GM19240 (cell line): ENCODE measurements around the gene MAS1L.

Experiments used
- DNase-seq: peaks from one replicate; pipeline ENCODE4 v3.0.0; 2011; ENCODE audit warnings: low spot score; ENCODE audit not compliant: insufficient read length

MAS1L gene, protein sequence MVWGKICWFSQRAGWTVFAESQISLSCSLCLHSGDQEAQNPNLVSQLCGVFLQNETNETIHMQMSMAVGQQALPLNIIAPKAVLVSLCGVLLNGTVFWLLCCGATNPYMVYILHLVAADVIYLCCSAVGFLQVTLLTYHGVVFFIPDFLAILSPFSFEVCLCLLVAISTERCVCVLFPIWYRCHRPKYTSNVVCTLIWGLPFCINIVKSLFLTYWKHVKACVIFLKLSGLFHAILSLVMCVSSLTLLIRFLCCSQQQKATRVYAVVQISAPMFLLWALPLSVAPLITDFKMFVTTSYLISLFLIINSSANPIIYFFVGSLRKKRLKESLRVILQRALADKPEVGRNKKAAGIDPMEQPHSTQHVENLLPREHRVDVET

DNA sequence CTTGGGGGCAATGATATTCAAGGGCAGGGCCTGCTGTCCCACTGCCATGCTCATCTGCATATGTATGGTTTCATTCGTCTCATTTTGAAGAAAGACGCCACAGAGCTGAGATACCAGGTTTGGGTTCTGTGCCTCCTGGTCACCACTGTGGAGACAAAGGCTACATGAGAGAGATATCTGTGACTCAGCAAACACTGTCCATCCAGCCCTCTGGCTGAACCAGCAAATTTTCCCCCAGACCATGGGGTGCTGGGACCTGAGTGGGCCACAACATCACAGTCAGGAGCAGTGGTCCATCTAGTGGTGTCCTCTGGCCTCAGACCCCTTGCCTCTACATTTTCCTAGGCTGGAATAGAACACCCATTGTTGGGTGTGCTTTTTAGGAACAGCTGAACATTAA is at the start of gene MAS1L:
Gene MAS1L (minus strand): TSS at position 297 of the 400 bp plus-strand sequence. CDS start 54 bp downstream, at position 243.
- no peak for DNase-seq

DNA sequence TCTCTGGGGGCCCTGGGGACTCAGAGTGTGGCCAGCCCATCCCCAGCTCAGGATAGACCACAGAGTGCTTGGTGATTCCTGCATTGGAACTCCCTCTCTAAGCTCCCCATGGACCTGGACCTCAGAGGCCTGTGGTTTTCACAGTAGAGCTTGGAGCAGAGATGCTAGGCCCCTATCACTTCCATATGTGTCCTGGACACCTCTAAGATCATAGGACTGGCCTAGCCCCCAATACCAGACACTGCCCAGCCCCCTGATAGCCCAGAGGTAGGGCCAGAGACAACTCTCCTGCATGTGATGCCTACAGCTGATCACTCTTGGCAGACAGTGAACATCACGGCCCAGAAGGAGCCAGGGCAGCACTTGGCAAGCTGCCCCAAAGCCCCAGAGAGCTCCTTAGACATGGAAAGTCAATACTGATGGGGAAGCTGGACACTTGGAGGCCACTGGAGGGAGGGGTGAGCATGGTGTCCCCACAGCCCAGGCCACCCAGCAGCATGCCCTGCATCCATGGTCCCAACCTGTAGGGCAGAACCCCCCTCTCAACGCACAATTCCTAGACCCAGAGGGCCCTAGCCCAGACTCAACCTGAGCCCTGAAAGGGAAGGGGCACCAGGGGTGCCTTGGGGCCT is 44.7 kb upstream of the MAS1L start:
- DNase-seq: no peak

DNA sequence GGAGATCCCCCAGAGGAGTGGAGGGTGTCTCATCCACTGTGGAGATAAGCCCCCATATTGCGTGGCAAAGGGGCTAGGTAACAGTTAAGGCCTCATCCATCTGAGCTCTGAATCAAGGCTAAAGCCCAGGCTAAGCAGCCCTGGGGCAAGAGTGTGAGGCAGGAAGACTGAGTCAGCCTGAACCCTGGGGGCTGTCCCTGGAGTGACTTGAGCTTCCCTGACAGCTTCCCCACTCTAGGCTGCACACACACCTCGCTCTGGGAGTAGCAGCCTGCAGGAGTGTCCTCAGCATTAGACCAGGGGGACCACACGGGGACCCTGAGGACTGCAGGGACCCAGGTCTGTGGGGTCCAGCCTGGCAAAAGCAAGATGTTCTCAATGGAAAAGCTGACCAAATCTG is 43.9 kb upstream of the MAS1L start:
- DNase-seq: no peak

DNA sequence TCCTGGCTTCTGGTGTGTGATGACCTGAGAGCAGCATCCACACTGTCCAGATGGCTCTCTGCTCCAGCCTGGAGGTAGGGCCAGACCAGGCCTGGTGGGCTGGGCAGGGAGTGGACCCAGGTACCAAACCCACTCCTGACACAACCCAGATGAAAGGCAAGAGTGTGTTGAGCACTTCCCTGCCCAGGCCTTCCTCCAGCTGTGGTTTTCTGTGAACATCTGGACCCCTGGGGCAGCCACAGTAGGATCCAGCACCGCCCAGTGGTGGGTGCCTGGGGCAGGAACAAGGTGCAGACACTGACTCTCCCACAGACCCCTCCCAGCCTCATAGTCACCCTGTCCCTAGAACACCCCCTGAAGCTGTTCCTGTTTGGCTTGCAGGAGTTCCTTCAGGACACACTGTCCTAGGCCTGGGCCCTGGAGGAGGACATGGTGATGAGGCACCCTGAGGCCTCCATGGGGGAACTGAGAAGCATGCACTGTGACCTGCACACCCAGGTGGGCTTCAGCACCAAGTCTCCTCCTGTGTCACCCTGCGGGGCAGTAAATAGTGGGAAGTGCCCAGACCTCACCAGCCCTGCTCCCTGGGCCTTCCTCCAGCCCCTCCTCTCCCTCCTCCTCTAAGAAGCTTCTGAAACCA is 43.0 kb upstream of the MAS1L start:
- DNase-seq: no peak

DNA sequence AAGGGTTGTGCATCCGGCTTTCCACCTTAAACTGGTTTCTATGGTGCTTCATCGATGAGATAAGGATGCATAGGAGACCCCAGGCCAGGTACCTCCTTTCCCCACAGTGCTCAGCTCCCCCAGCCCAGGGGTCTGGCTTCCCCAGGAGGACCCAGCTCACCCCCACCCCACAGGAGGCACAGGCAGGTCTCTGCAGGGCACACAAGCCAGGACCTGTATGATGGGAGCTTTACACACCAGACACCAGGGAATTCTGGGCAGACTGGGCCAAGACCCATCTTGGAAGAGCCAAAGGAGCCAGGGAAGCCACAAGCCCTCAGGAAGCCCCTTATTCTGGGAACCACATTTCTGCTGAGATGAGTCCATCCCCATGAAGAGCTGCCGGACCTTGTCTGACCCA is 42.2 kb upstream of the MAS1L start:
- no peak for DNase-seq

DNA sequence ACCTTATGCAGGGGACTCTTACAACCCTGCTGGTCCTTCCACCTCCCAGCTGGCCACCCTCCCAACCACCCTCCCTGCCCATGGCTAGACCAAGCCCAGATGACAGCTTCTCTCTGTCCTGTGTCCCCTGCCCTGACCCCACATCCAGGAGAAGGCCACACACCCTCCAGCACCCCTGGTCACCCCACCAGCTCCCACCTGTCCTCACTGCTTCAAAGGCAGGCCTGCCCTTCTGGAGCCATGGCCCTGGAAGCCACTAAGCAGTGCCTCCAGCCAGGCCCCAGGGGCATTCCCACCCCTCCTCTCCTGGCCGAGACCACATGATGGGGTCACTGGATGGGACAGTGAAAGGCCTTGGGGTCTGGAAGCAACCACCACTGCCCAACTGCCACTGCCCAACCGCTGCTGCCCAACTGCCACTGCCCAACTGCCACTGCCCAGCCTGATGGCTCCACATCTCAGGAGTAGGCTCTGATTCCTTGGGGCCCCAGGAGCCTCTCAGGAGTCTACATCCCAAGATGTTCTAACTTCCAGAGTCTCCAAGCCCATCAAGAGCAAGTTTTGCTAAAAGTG is 41.3 kb upstream of the MAS1L start:
- no peak for DNase-seq

DNA sequence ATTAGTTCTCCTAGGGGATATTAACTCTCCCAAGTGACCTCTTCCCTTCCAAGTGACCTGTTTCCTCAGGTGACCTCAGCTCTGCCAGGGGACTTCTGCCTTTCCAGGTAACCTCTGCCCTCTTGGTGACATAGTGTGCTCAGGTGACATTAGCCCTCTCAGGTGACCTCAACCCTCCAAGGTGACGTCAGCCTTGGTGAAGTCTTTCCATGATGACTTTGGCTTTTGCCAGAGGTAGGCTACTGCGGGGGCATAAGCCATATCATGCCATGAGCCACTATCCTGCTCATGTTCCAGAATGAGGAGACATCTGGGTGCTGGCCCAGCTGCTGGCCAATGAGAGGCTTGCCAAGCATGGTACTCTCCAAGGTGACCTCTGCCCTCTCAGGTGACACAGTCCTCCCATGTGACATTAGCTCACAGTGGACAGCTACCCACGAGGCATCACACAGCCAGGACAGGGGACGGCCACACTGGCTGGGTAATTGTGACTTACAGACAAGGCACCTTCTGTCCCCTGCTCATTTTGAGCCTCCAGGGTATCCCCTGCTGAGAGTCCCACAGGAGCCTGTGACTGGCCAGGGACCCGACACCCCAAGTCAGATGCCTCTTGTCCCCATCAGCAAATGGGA is 40.7 kb upstream of the MAS1L start:
- DNase-seq: no peak

DNA sequence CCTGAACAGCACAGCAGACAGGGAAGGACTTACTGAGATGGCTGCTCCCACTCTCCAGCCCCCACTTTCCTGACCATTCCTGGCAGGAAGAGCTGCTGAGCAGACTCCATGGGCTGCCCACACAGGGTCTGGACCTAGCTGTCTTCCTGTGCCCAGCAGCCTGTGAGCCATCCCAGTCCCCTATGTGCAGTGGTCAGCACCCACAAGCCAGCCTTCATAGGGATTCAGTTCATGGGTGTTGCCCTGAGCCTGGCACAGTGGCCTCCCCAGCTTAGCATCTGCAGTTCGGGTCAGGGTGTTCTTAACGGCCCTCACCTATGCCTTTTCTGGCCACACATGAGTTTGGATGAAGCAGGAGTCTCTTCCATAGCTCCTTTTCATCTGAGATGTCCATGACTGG is 39.8 kb upstream of the MAS1L start:
- no peak for DNase-seq

DNA sequence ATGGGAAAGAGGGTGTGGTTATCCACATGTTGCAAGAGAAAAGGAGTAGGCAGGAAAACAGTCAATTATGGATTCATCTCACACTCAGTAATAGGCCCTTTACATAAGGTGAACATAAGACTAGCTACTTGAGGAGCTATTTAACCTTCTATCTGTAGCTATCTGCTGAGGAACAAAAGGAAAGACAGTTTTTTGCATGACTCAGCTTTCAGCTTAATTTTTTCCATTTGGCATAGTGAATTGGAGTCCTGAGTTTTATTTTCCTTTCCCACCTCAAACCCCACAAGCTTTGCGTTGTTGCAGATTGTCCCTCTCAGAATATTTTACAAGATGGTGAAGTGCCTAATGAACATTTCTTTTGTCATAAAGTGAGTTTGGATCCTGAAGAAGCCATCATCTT is 39.4 kb upstream of the MAS1L start:
- no peak for DNase-seq

DNA sequence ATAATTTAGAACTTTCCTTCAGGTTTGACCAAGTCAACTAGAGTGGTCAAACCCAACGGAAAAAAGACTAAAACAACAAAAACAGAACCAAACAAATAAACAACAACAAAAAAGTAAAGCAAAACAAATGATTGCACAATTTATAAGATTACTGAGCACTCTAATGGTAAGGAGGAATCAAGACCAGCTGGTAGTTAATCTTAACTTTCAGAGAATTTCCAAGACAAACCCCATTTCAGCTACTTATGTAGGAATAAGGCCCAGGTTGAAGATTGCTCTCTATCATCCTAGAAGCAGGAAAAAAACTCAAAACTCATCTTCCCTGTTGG is 37.5 kb upstream of the MAS1L start:
- DNase-seq: no peak

DNA sequence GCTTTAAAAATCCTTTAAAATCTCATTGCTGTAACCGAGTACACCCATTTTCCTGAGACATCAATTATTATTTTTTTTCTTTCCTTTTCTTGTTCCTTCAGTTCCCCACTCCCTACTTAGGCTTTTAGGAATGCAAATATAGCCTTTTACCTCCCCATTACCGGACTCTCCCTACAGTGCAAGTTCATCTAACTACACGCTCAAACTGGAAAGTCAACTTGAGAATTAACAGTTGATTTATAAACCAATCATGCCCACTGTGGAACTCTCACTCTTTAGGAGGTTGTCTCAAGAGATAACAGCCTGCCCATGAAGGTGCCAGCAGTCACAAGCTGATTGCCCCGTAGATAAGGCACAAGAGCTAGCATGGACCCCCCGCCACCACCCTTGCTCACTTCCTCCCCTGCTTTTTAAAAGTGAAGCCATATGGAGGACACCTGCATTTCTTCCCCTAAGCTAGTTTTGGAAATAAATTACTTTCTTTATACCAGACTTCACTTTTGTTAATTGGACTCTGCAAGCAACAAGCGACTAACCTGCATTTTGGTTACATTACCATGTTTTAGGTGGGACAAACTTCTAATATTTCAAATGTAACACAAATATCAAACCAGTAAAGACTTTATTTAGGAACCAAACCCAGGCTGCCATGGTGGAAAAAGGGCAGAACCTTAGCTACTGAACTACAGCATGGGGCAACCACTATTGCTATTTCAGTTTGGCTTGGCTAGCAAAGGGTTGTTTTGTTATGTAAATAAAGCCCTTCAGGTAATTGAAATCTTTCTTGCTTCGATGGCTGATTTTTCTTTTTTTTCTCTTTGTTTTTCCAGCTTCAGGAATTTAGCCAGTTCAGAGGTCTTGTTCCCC is 36.9 kb upstream of the MAS1L start:
- no peak for DNase-seq

DNA sequence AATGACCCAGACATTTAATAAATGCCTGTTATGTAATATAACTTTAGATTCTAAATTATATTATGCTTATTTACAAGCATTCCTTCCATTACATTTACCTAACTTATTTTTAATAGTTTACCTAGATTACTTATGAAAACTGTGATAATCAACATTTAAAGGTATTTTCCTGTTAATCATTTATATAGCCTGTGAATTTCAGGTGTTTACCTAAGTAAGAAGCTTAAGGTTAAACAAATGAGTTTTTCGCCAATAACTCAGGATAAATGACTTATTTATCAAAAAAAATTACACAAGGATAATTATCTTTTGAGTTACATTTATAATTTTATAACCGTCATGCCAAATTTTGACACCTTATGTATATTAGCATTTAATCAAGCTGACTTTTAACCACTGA is 36.3 kb upstream of the MAS1L start:
- DNase-seq: no peak

DNA sequence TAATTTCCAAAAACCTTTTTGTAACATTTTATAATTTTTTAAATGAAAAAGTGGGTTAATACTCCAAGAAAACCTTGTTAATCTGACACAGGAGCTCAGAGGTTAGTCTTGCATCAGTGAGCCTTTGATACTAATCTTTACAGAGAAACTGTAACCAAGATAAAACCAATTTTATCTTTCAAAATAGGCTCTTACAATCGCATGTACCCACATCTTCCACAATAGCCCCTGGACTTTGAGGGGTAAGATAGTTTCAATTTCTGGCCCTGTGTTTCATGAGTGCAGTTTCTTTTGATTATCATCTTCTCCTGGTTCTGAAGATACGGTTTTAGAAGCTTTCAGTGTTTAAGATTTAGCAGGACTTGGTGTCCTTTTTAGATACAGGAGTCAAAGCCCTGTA is 34.5 kb upstream of the MAS1L start:
- DNase-seq: no peak

DNA sequence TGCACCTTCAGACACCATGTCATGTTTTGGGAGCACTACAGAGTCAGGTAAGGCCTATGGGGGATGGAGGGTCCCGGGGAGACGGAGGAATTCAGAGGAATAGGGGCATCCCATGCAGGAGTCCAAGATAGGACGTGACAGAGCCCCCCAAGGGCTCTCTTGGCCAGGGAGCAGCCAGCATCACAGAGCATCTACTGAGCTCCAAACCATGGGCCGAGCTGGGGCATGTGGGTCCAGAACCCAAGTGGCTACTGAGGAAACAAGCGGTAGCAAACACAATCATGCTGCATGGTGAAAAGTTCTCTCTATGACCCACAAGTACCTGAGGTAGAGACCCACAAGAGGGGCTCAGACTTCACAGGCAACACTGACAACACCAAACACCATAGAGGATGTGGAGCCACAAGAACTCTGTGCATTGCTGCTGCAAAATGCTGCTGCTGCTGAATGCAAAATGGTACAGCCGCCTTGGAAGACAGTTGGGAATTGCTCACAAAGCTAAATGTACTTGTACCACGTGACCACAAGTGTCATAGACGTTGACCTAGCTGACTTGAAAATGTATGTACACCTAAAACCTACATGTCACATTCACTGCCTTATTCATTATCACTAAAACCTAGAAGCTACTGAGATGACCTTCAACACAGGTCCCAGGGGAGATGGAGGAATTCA is 33.4 kb upstream of the MAS1L start:
- no peak for DNase-seq

DNA sequence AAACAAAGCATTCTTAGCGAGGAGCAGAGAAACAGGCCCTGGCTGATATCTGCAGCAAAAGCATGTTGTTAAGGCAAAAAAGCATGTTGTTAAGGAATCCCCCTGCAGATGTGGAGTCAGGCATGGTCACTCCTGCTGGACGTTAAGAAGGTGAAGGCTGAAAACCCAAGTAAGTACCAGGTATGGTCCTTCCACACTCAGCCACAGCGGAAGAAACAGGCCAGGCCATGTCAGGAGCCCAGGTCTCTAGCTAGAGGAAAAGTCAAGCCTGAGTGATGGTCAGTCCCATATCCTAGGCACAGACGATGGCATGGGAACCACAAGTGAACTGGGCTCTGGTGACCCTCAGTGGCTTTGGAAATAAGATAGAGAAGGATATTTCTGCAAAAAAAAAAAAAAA is 32.5 kb upstream of the MAS1L start:
- no peak for DNase-seq

DNA sequence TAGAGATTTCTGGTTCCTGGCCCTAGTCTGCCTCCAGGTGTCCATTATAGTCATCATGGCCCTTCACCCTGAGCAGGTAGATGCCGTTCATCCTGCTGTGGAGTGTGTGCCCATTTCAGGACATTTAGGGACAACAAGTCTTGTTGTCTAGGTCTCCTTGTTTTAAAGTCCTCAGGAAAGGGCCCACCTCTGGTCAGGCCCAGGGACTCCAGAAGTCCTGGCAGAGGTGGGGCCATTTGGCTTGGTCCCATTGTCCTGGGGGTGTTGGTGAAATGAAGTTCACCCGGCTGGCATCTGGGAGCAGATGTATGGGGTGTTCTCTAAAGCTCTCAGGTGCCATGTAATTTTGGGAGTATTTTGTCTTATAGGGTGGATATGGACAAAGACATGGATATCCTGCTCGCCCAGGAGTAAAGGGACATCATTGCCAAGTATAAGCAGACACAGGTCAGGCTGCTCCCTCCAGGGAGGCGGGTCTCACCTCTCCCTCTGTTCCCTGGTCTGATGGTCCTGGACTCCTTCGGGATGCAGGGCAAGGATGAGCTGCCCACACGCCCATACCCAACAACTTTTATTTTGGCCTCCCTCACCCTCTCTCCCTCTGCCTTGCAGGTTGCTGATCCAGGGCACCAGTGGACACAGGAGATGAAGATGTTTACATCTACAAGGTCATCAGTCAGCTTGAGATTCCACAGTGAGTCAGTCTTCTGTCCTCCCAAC is 31.7 kb upstream of the MAS1L start:
- no peak for DNase-seq

DNA sequence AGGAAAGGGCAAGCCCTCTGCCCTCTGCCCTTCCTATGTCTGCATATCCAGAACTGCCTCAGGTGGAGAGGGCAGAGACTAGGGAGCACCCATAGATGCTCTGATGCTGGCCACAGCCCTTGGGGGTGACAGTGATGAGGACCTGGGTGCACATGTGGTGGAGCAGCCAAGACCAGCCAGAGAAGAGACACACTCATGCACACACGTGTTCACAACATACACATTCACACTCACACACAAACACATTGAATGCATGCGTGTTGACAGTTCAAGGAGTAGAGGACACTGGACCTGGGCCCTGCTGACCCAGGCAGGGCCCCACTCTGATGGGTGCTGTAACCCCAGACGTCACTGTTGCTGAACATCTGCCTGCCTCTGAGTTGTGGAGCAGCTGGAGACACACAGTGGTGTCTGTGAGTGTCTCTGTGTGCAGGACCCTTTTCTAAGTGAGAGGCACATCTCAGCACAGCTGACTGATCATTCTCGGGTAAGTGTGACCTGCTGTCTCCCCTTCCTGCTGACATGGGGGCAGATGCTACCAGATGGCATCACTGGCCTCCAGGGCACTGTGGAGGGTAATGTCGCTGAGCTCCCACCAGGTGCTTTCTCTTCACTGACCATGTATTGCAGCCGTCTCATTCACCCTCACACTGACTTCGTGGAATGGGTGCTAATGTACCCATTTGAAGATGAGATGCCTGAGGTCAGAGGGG is 30.1 kb upstream of the MAS1L start:
- DNase-seq: no peak

DNA sequence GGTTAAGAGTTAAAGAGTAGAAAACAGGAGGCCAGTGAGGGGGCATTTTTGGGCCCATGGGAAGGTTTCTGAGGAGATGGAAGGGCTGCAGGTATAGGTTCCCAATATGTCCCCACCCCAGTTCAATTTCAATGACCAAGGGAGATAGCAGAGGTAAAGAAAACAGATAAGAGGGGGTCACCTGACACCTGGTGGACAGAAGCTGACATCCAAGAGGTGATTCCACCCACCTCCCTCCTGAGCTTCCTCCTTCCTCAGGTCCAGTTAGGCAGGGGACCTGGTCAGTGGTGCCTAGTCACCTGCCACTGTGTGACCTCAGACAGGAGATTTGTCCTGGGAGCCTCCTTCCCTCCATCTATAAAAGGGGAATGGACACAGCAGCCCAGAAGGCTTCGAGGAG is 29.5 kb upstream of the MAS1L start:
- DNase-seq: no peak

DNA sequence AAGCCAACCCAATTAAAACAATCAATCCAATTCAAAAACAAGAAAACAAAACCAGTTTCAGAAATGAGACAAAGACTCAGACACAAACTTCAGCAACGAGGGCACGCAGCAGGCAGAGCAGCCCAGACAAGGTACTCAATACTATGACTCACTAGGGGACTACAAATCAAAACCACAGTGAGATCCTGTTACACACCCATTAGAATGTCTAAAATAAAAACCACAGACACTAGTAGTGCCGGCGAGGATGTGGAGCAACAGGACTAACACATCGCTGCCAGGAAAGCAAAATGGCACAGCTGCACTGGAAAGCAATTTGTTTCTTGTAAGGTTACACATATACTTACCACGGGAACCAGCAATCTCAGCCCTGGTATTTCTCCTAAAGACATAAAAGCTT is 28.4 kb upstream of the MAS1L start:
- DNase-seq: no peak
